GM19025 (cell line): Measurements from ENCODE around the gene IQCH.
"Not testable (repeated sequence)": the region's sequence is repeated elsewhere in the genome, so short reads cannot be mapped to it uniquely, and the experiment has no call there.

Experiments
- ATAC-seq: cut with Tn5 transposase; IDR thresholded peaks from one replicate; pipeline ENCODE4 v1.9.1; 2021; ENCODE audit warnings: mild to moderate bottlenecking, low read depth, moderate library complexity; ENCODE audit not compliant: unreplicated experiment

The IQCH gene

DNA sequence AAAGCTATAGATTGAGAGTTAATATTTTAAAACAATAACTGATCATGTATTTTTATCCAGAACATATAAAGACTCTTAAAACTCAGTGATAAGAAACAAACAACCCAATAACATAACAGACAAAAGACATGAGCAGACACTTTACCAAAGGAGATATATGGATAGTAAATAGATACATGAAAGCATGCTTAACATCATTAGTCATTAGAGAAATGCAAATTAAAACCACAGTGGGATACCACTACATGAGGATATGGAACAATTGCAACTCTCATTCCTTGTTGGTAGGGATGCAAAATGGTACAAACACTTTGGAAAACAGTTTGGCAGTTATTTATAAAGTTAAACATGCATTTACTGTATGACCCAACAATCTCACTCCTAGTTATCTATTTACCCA lies 95.0 kb downstream of the IQCH start:
- no peak for ATAC-seq

- ATAC-seq, result no peak
Observed at GRCh38 chr15:67350042-67350441, 95.5 kb downstream of the IQCH start.

DNA sequence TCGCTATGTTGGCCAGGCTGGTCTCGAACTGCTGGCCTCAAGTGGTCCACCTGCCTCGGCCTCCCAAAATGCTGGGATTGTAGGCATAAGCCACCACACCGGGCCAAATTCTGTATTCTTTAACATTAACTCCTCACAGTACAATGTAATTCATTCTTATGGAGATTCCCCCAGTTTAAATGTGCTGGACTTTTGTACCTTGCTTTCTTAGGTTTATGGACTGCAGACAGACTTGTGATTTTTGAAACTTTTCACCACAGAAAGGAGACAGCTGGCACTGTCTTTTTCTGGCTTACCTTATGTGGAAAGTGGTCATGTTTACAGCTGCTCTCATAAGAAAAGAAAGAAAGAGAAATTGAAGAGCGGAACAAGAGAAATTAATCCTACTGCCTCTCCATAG lies 103.8 kb downstream of the IQCH start:
- no peak for ATAC-seq

DNA sequence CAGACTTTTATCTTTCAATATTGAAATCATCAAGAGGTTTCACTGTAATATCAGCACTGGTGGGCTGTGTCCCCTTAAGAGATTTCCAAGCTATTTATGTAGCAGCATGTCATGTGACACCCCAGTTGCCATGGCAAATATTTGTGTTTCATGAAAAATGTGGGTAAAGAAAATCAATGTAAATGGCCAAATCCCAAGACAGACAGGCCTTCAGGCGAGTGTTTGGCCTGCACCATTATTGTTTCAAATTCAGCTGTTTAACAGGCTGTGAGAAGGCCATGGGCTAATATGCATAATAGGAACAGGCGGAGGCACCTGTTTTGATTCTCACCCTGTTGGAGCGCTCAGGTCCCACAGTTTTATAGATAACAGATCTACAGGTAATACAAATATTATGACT lies 104.2 kb downstream of the IQCH start:
- ATAC-seq, result no peak

DNA sequence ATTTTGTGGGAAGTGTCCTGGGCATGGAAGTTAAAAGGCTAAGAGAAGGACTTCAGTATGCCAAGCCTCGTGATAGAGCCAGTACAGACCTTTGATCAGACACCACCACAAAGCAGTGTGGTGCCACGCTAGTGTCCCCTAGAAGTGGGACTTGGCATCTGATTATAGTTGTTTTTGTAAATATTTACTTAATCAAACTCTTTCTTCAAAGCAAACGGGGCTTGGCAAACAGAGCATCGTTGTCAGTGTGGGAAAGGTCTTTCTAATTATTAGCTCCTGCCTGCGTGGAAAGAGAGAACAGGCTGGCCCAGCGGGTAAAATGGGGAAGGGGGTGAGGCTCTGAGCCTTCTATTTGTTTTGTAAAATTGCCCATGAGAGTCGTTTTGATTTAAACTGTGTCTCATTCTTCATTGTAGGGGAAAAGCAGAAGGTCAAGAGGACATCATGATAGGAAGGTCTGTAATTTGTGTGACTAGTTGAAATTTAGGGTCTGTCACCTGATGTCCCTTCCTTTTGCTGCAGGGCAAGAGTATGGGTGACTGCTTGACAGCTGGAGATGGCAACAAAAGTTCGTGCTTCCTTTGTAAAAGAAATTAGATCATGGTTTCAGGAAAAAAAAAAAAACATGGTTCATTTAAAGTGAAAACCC lies 105.0 kb downstream of the IQCH start:
- no peak for ATAC-seq

DNA sequence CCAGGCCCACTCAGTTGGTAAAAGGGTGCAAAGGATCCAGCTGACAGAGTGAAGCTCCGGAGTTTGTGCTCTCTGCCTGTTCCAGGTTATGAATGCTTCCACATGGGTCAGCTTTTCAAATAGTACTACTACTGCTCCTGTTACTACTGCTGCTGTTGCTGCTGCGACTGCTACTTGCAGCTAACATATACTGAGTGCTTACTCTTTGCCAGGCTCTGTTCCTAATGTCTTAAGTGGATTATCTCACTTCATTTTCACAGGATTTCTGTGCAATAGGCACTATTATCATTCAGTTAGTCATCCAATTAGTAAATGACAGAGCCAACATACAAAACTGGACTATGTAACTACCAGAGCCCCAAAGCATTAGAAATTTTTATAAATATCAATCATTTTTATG lies 106.5 kb downstream of the IQCH start:
- no peak for ATAC-seq

DNA sequence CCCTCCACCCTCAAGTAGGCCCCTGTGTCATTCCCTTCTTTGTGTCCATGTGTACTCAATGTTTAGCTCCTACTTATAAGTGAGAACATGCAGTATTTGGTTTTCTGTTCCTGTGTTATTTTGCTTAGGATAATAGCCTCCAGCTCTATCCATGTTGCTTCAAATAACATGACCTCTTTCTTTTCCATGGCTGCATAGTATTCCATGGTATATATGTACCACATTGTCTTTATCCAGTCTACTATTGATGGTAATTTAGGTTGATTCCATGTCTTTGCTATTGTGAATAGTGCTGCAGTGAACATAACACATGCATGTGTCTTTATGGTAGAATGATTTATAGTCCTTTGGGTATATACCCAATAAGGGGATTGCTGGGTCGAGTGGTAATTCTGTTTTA lies 109.1 kb downstream of the IQCH start:
- ATAC-seq, result not testable (repeated sequence)

DNA sequence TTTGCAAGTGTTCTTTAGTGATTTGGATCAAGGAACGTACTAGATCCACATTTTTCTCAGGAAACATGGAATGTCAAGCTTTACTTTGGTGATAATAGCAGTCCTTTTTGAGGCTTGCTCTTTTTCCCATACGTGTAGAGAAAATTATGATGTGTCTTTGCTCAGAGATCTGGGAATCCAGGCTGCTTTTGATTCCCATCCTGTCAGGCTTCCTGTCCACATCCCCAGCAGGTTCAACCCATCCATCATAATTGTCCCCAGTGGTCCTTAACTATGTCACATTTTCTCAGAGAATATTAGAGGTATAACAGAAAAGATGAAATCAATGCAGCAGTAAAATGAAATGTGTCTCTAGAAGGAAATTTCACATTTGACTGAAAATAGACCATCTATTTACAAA lies 111.4 kb downstream of the IQCH start:
- ATAC-seq, result no peak

DNA sequence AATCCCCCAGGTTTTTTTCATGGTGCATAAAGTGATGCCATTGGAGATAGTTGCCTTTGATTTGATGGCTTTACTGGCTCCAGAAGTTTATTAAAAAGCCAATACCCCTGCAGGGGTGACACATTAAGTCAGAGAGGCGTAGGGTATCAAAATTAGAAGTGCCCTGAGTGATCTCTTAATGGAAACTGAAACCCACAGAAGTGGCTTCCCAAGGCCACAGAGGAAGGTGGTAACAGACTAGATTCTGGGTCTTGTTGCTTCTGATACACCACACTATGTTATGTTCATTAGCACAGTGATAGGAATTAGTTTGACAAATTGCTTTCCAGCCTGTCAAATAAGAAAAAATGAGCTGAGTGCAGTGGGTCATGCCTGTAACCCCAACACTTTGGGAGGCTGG lies 112.3 kb downstream of the IQCH start:
- ATAC-seq, result no peak

DNA sequence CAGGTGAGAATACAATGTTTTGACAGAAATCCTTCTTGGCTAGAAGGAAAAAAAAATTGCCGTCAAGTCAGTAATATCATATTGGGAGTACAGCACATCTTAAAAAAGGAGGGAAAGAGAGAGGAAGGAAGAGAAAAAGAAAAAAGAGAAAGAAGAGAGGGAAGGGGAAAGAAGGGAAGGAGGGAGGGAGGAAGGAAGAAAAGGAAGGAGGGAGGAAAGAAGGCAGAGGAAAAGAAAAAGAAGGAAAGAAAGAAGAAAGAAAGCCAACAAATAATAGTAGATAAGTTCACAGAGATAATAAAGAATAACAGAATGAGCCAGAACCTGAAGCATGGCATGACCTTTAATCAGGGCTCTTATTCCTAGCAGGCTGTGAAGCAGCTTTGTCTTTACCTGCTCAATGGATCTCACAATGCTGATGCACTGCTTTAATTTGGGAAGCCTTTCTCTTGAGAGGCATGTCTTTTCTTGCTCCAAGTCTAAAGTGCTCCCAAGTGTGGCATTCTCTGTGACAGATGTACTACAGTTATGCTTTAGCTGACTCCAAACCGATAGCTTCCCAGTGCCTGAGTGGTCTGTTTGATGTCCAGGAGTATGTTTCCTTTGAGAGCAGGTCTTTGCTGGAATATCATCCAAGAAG lies 114.9 kb downstream of the IQCH start:
- no peak for ATAC-seq

- ATAC-seq, result no peak
Observed at GRCh38 chr15:67370206-67370954, 115.8 kb downstream of the IQCH start.

- ATAC-seq, result no peak
Observed at GRCh38 chr15:67372543-67372942, 118.0 kb downstream of the IQCH start.

DNA sequence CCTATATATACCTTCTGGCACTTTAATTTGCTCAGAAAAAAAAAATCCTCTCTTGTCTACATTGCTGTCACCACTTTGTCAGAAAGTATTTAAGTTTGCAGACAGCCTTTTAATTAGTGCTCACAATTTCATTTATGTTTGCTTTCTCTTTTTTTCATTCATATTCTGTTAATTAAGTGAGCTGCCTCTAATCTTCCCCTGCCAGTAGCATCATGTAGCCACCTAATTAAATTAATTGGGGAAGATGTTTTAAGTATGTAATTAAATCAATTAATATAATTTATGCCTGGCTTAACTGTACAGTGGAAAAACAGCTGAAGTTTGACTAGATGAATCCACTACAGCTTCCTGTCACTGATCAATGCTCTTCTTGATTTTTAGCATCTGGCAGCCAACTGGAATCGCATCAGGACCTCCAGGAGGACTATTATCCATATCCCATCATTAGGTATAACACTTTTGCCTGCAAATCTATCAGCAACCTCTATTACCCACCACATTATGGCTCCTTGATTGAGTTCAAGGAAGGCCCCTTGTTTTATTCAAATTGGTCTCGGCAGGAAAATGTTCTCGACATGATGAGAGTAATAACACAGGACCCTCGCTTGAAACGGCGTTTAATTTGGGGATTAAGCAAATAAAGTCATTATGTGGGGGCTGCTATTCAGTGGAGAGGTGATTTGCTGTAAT lies 118.5 kb downstream of the IQCH start:
- no peak for ATAC-seq

DNA sequence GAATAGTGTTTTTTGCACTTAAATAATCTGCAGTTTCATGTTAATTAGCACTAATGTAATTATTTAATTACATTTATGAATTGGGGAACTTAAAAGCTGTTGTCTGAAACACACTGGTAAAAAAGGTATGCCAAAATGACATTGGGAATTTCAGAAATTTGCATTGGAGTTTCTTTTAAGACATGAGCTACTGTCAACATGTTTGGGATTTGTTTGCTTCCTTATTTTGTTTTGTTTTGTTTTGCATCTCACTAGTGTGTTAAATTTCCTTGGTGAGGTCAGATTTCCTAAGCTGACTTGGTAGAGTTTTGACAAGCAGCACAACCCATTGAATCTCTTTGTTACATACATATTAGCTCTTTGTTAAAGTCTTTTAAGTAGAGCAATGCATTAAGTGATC lies 119.4 kb downstream of the IQCH start:
- ATAC-seq, result no peak

DNA sequence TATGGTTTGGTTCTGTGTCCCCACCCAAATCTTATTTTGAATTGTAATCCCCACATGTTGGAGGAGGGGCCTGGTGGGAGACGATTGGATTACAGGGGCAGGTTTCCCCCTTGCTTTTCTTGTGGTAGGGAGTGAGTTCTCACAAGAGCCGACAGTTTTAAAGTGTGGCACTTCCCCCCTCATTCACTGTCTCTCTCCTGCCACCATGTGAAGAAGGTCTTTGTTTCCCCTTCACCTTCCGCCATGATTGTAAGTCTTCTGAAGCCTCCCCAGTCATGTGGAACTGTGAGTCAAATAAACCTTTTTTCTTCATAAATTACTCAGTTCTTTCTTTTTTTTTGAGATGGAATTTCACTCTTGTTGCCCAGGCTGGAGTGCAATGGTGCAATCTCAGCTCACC lies 124.9 kb downstream of the IQCH start:
- ATAC-seq, result no peak

DNA sequence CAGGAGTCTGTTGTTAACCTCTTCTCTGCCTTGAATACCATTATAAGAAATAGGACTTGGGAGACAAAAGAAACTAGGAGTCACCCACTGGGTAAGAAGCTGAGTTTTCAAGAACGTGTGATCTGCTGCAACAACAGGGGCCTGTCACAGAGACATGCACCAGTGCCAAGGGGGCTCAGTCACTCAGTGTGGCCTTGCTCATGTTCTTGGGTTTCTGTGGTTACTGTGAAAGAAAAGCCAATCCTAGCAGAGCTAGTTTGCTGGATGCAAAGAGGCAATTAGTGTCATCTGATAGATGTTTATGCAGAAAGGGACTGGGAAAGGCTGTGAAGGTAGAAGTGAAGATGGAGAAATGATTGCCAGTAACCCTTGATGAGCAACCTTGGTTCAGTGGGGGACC lies 126.3 kb downstream of the IQCH start:
- no peak for ATAC-seq

DNA sequence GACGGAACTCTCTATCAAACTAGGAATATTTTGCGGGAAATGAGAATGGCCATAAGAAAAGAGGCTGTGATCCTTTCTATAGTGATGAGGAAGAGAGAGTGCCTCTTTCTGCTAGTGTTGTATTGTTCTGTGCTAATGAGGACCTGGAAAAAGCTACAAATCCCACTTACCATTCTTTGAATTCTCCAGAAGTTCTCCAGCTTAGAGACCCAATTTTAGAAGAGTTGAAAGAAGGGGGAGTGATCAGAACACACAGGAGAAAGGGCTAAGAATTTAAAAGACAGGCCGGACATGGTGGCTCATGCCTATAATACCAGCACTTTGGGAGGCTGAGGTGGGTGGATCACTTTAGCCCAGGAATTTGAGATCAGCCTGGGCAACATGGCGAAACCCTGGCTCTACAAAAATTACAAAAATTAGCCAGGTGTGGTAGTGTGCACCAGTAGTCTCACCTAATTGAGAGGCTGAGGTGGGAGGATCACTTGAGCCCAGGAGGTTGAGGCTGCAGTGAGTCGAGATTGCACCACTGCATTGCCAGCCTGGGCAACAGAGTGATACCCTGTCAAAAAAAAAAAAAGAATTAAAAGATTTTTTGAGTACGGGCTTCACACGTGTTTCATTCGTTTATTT lies 126.9 kb downstream of the IQCH start:
- no peak for ATAC-seq

GRCh38 chr15:67382723-67383122 lies 128.1 kb downstream of the IQCH start:
- no peak for ATAC-seq

DNA sequence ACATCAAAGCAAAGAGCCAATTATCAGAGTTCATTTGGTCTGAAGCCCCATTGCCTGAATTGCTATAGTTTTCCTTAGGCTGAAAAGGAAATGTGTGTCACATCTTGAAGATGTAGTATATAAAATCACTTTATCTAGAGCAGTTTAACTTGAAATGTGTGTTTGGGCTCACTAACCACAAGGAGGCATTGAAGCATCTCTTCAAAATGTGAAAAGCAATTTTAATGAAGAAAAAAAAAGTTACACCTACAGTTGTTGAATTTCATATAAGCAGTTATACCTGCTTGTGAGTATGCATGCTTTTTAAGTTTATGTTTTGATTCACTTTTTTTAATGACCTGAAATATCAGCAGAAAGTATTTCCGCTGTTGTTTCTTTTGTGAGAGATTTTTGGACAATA lies 129.3 kb downstream of the IQCH start:
- ATAC-seq, result no peak

GRCh38 chr15:67384761-67385160 lies 130.2 kb downstream of the IQCH start:
- no peak for ATAC-seq

- no peak for ATAC-seq
Observed at GRCh38 chr15:67385971-67386370, 131.4 kb downstream of the IQCH start.
